ENCODE measurements around the gene NOP58.

- TF ChIP-seq POLR2AphosphoS5 (IDR thresholded peaks at IDR 0.05) (peak; percentile 98 to 99 (median 98)), POLR2A (IDR thresholded peaks at IDR 0.05) (peak; percentile 93)
Measured at GRCh38 chr2:202265467-202266277, at the start of gene NOP58.

Measured in breast epithelium (tissue), 3 donors.